ENCODE results near the gene RPL10. TPM values are rescaled to one million over a fixed set of nuclear protein-coding genes. Genes with fewer than 3 reads are reported as not detected.
A peak's percentile ranks its signal among the peaks of the same experiment; 100 is the strongest.
"Not testable (repeated sequence)": the region's sequence is repeated elsewhere in the genome, so short reads cannot be mapped to it uniquely, and the experiment has no call there.

The RPL10 gene
- total RNA-seq, 1 experiment from 2014 or later, result 2,466 TPM

DNA sequence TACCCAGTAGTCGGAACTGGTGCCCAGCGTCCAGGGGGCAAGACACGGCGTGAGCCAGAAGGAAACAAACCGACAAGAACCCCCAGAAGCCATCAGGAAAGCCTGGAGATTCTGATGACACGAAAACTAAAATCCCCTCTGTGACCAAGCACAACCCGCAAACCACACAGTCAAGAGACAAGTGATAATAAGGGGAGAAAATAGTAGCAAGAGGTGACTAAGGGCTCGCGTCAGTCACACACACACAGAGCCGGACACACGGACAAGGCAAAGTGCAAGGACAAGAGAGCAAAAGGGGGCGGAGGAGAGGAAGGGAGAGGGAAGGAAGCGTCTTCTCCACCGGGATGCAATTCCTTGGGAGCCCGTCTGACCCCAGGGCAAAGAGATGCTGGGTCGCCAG is 9.5 kb upstream of the RPL10 start:
- intact Hi-C loops (cut with micrococcal nuclease; ENCODE audit: unreplicated experiment); DNase-seq (ENCODE audit: low read depth, low spot score); H3K36me3 ChIP-seq (ENCODE audit: control insufficient read depth, insufficient read depth, low read length); H3K4me1 ChIP-seq (ENCODE audit: control insufficient read depth, insufficient read depth, low read length); H3K9me3 ChIP-seq (ENCODE audit: control insufficient read depth, insufficient read depth, low read depth, low read length); CTCF ChIA-PET; H3K27me3 ChIP-seq (ENCODE audit: control insufficient read depth, insufficient read depth, low read length); H3K27ac ChIP-seq (ENCODE audit: low read length); BruUV-seq (replicated peaks); in situ Hi-C loops (cut with HindIII; ENCODE audit: low pct_unique_long_range_greater_than_20kb, low sequenced_read_pairs); POLR2A ChIA-PET; H3K4me3 ChIP-seq (ENCODE audit: low read depth in 2 of 2, low read length in 2 of 2): not testable (repeated sequence)
- 0 out of 2 replicates have a peak, but pooled peaks have one; percentile 4 for ATAC-seq

DNA sequence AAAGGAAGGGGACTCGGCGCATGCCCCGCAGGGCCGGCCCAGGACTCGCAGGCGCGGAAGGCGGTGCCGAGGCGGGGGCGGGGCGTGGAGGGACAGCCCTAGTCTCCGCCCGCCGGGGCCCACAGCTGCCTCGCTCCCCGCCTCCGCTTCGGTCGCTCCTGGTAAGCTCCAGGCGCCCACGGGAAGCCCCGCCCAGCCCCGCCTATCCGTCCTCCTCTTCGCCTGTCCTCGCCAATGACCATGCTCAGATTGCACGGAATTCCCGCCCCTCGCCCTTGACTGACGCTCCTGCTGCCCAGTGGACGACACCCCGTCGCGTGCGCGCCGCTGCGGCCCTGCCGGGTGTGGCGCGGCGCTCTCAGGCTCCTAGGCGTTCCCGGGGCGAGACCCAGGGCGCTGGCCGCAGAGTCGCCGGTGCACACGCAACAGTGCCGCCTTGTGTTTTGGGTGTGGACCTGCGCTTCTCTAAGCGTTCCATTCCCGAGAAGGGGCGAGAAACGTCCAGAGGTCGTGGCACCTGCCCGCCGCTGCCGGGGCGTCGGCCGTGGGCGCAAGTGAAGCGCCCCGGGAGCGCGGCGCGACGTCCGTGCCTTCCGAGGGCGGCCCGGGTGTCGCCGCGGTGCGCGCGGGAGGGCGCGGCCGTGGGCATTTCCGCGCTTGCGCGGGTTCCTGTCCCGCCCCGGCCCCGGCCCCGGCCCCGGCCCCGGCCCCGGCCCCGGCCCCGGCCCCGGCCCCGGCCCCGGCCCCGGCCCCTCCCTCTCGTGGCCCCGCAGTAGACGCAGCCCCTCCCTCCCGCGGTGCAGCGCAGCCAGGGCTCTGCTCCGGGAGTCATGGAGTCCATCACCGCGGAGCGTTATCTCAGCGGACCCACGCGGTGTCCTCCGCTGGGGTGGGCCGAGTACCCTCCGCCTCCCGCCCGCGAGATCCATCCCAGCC is 8.1 kb upstream of the RPL10 start:
- H3K9me3 ChIP-seq (ENCODE audit: control insufficient read depth, insufficient read depth, low read depth, low read length); intact Hi-C loops (cut with micrococcal nuclease; ENCODE audit: unreplicated experiment); CTCF ChIA-PET; POLR2A ChIA-PET; DNase-seq (ENCODE audit: low read depth, low spot score); H3K27me3 ChIP-seq (ENCODE audit: control insufficient read depth, insufficient read depth, low read length); BruUV-seq (replicated peaks); H3K27ac ChIP-seq (ENCODE audit: low read length); H3K4me3 ChIP-seq (ENCODE audit: low read depth in 2 of 2, low read length in 2 of 2); H3K36me3 ChIP-seq (ENCODE audit: control insufficient read depth, insufficient read depth, low read length); in situ Hi-C loops (cut with HindIII; ENCODE audit: low pct_unique_long_range_greater_than_20kb, low sequenced_read_pairs); H3K4me1 ChIP-seq (ENCODE audit: control insufficient read depth, insufficient read depth, low read length): not testable (repeated sequence)
- ATAC-seq, result peak; percentile 85

DNA sequence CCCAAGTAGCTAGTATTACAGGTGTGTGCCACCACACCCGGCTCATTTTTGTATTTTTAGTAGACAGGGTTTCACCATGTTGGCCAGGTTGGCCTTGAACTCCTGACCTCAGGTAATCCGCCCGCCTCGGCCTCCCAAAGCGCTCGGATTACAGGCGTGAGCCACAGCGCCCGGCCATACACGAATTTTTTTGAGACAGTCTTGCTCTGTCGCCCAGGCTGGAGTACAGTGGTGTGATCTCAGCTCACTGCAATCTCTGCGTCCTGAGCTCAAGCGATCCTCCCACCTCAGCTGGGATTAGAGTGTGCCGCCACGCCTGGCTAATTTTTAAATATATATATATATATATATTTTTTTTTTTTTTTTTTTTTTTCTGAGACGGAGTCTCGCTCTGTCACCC is 1.8 kb upstream of the RPL10 start:
- intact Hi-C loops (cut with micrococcal nuclease; ENCODE audit: unreplicated experiment); H3K27me3 ChIP-seq (ENCODE audit: control insufficient read depth, insufficient read depth, low read length); H3K9me3 ChIP-seq (ENCODE audit: control insufficient read depth, insufficient read depth, low read depth, low read length); BruUV-seq (replicated peaks); POLR2A ChIA-PET; ATAC-seq; H3K27ac ChIP-seq (ENCODE audit: low read length); CTCF ChIA-PET; DNase-seq (ENCODE audit: low read depth, low spot score); H3K4me3 ChIP-seq (ENCODE audit: low read depth in 2 of 2, low read length in 2 of 2); H3K36me3 ChIP-seq (ENCODE audit: control insufficient read depth, insufficient read depth, low read length); in situ Hi-C loops (cut with HindIII; ENCODE audit: low pct_unique_long_range_greater_than_20kb, low sequenced_read_pairs): not testable (repeated sequence)
- H3K4me1 ChIP-seq (ENCODE audit: control insufficient read depth, insufficient read depth, low read length), result peaks cover 18% of the 10 kb centered on the region

DNA sequence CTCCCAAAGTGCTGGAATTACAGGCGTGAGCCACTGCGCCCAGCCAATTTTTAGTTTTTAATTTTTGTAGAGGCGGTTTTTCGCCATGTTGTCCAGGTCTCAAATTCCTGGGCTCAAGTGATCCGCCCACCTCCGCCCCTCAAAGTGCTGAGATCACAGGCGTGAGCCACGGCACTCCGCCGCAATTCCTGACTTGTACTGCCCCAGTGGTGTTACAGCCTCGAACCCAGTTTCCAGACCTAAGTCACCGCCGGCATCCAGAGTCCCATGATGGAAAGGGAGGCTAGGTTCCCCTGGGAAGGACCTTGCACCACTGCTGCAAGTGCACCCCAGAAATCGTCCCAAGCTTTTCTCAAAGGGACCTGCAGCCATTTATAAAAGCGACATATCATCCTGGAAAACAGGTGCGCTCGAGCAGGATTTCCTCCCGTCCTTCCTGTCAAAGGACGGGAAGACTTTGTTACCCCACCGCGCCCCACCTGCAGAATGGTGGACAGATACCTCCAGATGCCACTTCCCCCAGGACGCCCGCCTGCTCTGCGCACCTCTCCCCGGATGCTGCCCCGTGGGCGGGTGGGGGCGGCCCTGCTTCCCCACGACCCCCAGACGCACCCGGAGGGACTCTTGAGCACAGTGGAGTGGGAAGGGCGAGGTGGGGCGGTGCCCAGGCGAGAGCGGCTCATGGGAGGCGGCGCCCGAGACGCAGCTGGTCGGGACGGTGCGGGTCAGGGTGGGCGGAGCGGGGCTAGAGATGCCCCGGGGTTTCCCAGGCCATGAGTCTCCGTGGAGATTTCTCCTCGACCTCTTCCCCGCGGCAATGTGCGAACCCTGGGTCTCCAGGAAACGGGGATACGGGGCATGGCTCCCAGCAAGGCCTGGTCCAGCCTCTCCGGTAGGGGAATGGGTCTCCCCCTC is 947 bp upstream of the RPL10 start:
- Histone ChIP-seq H3K9me3 (ENCODE audit: control insufficient read depth, insufficient read depth, low read depth, low read length) (no peaks in the 10 kb centered on the region), H3K4me1 (ENCODE audit: control insufficient read depth, insufficient read depth, low read length) (peaks cover 26% of the 10 kb centered on the region), H3K36me3 (ENCODE audit: control insufficient read depth, insufficient read depth, low read length) (peaks cover 10% of the 10 kb centered on the region), H3K4me3 (ENCODE audit: low read depth in 2 of 2, low read length in 2 of 2) (peak overlapping the region; percentile 82 to 99), H3K27me3 (ENCODE audit: control insufficient read depth, insufficient read depth, low read length) (no peaks in the 10 kb centered on the region), H3K27ac (ENCODE audit: low read length) (peak overlapping the region; percentile 99)
- DNase-seq (ENCODE audit: low read depth, low spot score) (no peak), ATAC-seq (peak; percentile 81)
- ChIA-PET POLR2A (interaction anchor here (0.6 to 1.3 kb wide), 4 partner anchors 130 to 572 kb away, joined by 3 read pairs; partner anchors contain the start of genes G6PD and IKBKG), CTCF (interaction anchor here (0.6 kb wide), 1 partner anchor 28 kb away, joined by 7 read pairs; no protein-coding TSS in a partner anchor)
- TF ChIP-seq, protein P1, sequence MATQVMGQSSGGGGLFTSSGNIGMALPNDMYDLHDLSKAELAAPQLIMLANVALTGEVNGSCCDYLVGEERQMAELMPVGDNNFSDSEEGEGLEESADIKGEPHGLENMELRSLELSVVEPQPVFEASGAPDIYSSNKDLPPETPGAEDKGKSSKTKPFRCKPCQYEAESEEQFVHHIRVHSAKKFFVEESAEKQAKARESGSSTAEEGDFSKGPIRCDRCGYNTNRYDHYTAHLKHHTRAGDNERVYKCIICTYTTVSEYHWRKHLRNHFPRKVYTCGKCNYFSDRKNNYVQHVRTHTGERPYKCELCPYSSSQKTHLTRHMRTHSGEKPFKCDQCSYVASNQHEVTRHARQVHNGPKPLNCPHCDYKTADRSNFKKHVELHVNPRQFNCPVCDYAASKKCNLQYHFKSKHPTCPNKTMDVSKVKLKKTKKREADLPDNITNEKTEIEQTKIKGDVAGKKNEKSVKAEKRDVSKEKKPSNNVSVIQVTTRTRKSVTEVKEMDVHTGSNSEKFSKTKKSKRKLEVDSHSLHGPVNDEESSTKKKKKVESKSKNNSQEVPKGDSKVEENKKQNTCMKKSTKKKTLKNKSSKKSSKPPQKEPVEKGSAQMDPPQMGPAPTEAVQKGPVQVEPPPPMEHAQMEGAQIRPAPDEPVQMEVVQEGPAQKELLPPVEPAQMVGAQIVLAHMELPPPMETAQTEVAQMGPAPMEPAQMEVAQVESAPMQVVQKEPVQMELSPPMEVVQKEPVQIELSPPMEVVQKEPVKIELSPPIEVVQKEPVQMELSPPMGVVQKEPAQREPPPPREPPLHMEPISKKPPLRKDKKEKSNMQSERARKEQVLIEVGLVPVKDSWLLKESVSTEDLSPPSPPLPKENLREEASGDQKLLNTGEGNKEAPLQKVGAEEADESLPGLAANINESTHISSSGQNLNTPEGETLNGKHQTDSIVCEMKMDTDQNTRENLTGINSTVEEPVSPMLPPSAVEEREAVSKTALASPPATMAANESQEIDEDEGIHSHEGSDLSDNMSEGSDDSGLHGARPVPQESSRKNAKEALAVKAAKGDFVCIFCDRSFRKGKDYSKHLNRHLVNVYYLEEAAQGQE (IDR thresholded peaks at IDR 0.05; ENCODE audit: insufficient read depth in 1 of 2, low read depth in 2 of 2, low read length in 1 of 2), result no peak
- peak; percentile 61; the same call in 1 of the 2 replicates for TF ChIP-seq SIN3A (IDR thresholded peaks at IDR 0.05; ENCODE audit: borderline replicate concordance, insufficient read depth, low read depth, low read length)
- TF ChIP-seq, protein P2, sequence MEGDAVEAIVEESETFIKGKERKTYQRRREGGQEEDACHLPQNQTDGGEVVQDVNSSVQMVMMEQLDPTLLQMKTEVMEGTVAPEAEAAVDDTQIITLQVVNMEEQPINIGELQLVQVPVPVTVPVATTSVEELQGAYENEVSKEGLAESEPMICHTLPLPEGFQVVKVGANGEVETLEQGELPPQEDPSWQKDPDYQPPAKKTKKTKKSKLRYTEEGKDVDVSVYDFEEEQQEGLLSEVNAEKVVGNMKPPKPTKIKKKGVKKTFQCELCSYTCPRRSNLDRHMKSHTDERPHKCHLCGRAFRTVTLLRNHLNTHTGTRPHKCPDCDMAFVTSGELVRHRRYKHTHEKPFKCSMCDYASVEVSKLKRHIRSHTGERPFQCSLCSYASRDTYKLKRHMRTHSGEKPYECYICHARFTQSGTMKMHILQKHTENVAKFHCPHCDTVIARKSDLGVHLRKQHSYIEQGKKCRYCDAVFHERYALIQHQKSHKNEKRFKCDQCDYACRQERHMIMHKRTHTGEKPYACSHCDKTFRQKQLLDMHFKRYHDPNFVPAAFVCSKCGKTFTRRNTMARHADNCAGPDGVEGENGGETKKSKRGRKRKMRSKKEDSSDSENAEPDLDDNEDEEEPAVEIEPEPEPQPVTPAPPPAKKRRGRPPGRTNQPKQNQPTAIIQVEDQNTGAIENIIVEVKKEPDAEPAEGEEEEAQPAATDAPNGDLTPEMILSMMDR (IDR thresholded peaks at IDR 0.05), result no peak
- no peak for TF ChIP-seq POLR2AphosphoS5 (IDR thresholded peaks at IDR 0.05; ENCODE audit: low read depth, low read length)
- no peak for TF ChIP-seq TCF7L2 (IDR thresholded peaks at IDR 0.05; ENCODE audit: low read depth, low read length)
- TSS peak; percentile 66 for BruUV-seq (replicated peaks)
- intact Hi-C loops (cut with micrococcal nuclease; ENCODE audit: unreplicated experiment), result no loop called here
- in situ Hi-C loops (cut with HindIII; ENCODE audit: low pct_unique_long_range_greater_than_20kb, low sequenced_read_pairs), result no loop called here
